ENCODE data around the gene GMDS.
"Not testable (repeated sequence)": the region's sequence is repeated elsewhere in the genome, so short reads cannot be mapped to it uniquely, and the experiment has no call there.

- TF ChIP-seq CEBPB (IDR thresholded peaks at IDR 0.05; ENCODE audit: borderline replicate concordance, low read depth, low read length); ZNF552 (CRISPR knock-in tag; IDR thresholded peaks at IDR 0.05; ENCODE audit: borderline replicate concordance); HNRNPLL (IDR thresholded peaks at IDR 0.05; ENCODE audit: low read depth, low read length, poor library complexity, severe bottlenecking); ZNF3 (CRISPR knock-in tag; IDR thresholded peaks at IDR 0.05); KDM5A (IDR thresholded peaks at IDR 0.05; ENCODE audit: borderline replicate concordance, low read length); SOX13 (IDR thresholded peaks at IDR 0.05); SOX13 (CRISPR knock-in tag; conservative IDR thresholded peaks at IDR 0.05 in 1 of 2, IDR thresholded peaks at IDR 0.05 in 1 of 2); TAF1 (CRISPR knock-in tag; IDR thresholded peaks at IDR 0.05); ZFP41 (CRISPR knock-in tag; IDR thresholded peaks at IDR 0.05; ENCODE audit: borderline replicate concordance): not testable (repeated sequence)
Measured at GRCh38 chr6:1845543-1845942, 399.9 kb downstream of the GMDS start.
